Measurements from ENCODE around the gene INPP5D.

Gene INPP5D

DNA sequence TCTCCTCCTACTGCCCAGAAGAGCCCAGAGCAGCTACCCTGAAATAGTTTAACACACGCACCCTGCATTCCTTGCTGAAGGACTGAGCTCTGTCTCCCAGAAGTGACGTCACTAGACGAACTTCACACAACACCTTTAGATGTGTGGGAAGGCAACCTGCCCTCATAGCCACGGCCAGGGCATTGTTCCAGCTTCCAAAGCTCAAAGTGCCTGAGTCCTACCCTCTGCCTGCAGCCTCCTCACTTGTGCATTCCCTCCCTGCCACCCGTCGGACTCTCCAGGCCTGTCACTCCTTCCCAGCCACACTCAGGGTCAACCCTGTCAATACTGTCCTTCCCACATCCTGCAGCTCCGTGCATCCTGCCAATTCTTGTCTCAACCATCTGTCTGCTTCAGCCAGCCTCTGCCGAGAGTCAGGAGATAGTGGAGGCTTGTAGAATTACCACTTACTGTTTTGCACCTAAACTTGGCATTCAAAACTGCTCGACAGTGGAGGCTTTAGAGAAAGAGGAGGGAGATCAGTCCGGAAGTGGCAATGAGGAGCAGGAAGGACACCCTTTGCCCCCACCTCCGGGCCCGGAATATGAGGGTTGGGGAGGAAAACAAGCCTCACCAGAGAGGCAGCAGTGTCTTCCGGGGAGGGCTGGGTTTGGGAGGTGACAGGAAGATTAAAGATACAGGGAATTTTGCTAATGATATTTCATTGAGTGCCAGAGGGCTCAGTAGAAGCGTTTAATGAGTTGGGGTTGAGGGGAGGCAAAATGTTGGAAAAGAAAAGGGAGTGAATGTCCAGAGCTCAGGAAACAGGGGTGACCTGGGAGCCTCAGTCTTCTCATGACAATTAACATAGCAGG is 119.1 kb downstream of the INPP5D start:
- TF ChIP-seq TOX (CRISPR knock-in tag; IDR thresholded peaks at IDR 0.05; ENCODE audit: borderline replicate concordance) (no peak), ZNF565 (CRISPR knock-in tag; conservative IDR thresholded peaks at IDR 0.05; ENCODE audit: low read depth) (no peak), ZC3H10 (CRISPR knock-in tag; IDR thresholded peaks at IDR 0.05) (no peak), OSR1 (CRISPR knock-in tag; IDR thresholded peaks at IDR 0.05) (no peak), TCF4 (CRISPR knock-in tag; IDR thresholded peaks at IDR 0.05; ENCODE audit: borderline replicate concordance) (no peak), ARNTL (CRISPR knock-in tag; IDR thresholded peaks at IDR 0.05; ENCODE audit: borderline replicate concordance, low read depth) (no peak), SNAI2 (CRISPR knock-in tag; IDR thresholded peaks at IDR 0.05) (no peak), ISL1 (CRISPR knock-in tag; IDR thresholded peaks at IDR 0.05) (no peak), ZFP3 (CRISPR knock-in tag; IDR thresholded peaks at IDR 0.05) (no peak), BACH2 (CRISPR knock-in tag; IDR thresholded peaks at IDR 0.05; ENCODE audit: borderline replicate concordance) (no peak), ZNF8 (CRISPR knock-in tag; IDR thresholded peaks at IDR 0.05) (no peak), ESRRG (CRISPR knock-in tag; IDR thresholded peaks at IDR 0.05) (no peak), ZNF70 (CRISPR knock-in tag; IDR thresholded peaks at IDR 0.05) (no peak)
- TF ChIP-seq, protein P1, sequence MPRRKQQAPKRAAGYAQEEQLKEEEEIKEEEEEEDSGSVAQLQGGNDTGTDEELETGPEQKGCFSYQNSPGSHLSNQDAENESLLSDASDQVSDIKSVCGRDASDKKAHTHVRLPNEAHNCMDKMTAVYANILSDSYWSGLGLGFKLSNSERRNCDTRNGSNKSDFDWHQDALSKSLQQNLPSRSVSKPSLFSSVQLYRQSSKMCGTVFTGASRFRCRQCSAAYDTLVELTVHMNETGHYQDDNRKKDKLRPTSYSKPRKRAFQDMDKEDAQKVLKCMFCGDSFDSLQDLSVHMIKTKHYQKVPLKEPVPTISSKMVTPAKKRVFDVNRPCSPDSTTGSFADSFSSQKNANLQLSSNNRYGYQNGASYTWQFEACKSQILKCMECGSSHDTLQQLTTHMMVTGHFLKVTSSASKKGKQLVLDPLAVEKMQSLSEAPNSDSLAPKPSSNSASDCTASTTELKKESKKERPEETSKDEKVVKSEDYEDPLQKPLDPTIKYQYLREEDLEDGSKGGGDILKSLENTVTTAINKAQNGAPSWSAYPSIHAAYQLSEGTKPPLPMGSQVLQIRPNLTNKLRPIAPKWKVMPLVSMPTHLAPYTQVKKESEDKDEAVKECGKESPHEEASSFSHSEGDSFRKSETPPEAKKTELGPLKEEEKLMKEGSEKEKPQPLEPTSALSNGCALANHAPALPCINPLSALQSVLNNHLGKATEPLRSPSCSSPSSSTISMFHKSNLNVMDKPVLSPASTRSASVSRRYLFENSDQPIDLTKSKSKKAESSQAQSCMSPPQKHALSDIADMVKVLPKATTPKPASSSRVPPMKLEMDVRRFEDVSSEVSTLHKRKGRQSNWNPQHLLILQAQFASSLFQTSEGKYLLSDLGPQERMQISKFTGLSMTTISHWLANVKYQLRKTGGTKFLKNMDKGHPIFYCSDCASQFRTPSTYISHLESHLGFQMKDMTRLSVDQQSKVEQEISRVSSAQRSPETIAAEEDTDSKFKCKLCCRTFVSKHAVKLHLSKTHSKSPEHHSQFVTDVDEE (CRISPR knock-in tag; IDR thresholded peaks at IDR 0.05), result no peak
- TF ChIP-seq, protein P2, sequence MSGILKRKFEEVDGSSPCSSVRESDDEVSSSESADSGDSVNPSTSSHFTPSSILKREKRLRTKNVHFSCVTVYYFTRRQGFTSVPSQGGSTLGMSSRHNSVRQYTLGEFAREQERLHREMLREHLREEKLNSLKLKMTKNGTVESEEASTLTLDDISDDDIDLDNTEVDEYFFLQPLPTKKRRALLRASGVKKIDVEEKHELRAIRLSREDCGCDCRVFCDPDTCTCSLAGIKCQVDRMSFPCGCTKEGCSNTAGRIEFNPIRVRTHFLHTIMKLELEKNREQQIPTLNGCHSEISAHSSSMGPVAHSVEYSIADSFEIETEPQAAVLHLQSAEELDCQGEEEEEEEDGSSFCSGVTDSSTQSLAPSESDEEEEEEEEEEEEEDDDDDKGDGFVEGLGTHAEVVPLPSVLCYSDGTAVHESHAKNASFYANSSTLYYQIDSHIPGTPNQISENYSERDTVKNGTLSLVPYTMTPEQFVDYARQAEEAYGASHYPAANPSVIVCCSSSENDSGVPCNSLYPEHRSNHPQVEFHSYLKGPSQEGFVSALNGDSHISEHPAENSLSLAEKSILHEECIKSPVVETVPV (CRISPR knock-in tag; IDR thresholded peaks at IDR 0.05), result no peak
- no peak for ATAC-seq

DNA sequence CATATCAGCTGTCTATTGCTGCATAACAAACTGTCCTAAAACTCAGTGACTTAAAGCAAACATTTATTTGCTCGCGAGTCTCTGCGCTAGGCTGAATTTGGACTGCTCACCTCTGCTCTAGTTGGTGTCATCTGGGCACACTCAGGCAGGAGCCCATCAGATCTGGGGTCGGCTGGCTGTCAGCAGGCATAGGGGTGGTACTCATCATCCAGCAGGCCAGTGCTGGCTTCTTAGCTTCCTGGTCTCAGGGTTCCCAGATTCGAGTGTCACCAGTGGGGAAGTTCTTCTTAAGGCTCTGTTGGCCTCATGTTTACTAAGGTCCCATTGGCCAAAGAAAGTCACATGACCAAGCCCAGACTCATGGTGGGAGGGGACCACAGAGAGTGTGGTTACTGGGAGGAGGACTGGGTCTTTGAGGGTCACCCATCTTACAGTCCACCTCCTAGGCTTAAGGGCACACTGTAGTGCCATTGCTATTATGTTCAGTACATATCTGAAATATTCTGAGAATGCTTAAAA is 119.8 kb downstream of the INPP5D start:
- TF ChIP-seq, protein P3, sequence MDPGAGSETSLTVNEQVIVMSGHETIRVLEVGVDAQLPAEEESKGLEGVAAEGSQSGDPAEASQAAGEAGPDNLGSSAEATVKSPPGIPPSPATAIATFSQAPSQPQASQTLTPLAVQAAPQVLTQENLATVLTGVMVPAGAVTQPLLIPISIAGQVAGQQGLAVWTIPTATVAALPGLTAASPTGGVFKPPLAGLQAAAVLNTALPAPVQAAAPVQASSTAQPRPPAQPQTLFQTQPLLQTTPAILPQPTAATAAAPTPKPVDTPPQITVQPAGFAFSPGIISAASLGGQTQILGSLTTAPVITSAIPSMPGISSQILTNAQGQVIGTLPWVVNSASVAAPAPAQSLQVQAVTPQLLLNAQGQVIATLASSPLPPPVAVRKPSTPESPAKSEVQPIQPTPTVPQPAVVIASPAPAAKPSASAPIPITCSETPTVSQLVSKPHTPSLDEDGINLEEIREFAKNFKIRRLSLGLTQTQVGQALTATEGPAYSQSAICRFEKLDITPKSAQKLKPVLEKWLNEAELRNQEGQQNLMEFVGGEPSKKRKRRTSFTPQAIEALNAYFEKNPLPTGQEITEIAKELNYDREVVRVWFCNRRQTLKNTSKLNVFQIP (CRISPR knock-in tag; IDR thresholded peaks at IDR 0.05; ENCODE audit: borderline replicate concordance, low read depth), result no peak
- TF ChIP-seq TOX (CRISPR knock-in tag; IDR thresholded peaks at IDR 0.05; ENCODE audit: borderline replicate concordance), result no peak
- no peak for TF ChIP-seq GLIS3 (CRISPR knock-in tag; IDR thresholded peaks at IDR 0.05)
- TF ChIP-seq, protein P2 (CRISPR knock-in tag; IDR thresholded peaks at IDR 0.05), result no peak
- no peak for TF ChIP-seq ISL1 (CRISPR knock-in tag; IDR thresholded peaks at IDR 0.05)
- TF ChIP-seq ZFP3 (CRISPR knock-in tag; IDR thresholded peaks at IDR 0.05), result no peak
- no peak for TF ChIP-seq SNAI2 (CRISPR knock-in tag; IDR thresholded peaks at IDR 0.05)
- no peak for TF ChIP-seq ESRRG (CRISPR knock-in tag; IDR thresholded peaks at IDR 0.05)
- no peak for TF ChIP-seq ZC3H10 (CRISPR knock-in tag; IDR thresholded peaks at IDR 0.05)
- TF ChIP-seq CSDC2 (CRISPR knock-in tag; IDR thresholded peaks at IDR 0.05), result no peak

DNA sequence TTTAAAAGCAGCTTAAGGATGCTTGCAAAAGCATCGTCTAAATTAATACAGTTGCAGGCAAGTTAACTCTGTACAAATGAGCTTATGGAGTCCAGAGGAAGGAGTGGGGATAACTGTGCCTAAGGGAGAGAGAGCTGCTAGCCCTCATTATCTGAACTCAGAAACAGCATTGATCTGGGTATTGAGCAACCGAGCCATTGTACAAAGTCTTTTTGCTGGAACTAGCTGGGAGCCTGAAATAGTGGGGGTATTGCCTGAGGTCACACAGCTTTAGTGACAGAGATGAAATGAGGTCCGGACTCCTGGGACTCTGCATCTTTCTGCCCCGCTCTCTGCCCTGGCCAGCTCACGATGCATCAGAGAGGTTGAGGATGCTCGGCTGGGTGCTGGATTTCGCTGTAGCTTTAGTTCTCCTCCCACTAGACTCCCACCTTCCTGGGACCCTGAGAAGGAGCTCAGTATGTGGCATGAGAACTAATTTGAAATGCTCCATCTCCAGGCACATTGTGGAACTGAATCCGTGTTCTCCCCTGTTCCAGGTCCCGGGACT is 123.8 kb downstream of the INPP5D start:
- ATAC-seq, result no peak
- TF ChIP-seq TOX (CRISPR knock-in tag; IDR thresholded peaks at IDR 0.05; ENCODE audit: borderline replicate concordance), result no peak
- TF ChIP-seq, protein P1 (CRISPR knock-in tag; IDR thresholded peaks at IDR 0.05), result no peak
- no peak for TF ChIP-seq ZFP3 (CRISPR knock-in tag; IDR thresholded peaks at IDR 0.05)
- TF ChIP-seq, protein P4, sequence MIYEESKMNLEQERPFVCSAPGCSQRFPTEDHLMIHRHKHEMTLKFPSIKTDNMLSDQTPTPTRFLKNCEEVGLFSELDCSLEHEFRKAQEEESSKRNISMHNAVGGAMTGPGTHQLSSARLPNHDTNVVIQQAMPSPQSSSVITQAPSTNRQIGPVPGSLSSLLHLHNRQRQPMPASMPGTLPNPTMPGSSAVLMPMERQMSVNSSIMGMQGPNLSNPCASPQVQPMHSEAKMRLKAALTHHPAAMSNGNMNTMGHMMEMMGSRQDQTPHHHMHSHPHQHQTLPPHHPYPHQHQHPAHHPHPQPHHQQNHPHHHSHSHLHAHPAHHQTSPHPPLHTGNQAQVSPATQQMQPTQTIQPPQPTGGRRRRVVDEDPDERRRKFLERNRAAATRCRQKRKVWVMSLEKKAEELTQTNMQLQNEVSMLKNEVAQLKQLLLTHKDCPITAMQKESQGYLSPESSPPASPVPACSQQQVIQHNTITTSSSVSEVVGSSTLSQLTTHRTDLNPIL (CRISPR knock-in tag; IDR thresholded peaks at IDR 0.05; ENCODE audit: low read depth), result no peak
- no peak for TF ChIP-seq ARNTL (CRISPR knock-in tag; IDR thresholded peaks at IDR 0.05; ENCODE audit: borderline replicate concordance, low read depth)
- TF ChIP-seq, protein P5, sequence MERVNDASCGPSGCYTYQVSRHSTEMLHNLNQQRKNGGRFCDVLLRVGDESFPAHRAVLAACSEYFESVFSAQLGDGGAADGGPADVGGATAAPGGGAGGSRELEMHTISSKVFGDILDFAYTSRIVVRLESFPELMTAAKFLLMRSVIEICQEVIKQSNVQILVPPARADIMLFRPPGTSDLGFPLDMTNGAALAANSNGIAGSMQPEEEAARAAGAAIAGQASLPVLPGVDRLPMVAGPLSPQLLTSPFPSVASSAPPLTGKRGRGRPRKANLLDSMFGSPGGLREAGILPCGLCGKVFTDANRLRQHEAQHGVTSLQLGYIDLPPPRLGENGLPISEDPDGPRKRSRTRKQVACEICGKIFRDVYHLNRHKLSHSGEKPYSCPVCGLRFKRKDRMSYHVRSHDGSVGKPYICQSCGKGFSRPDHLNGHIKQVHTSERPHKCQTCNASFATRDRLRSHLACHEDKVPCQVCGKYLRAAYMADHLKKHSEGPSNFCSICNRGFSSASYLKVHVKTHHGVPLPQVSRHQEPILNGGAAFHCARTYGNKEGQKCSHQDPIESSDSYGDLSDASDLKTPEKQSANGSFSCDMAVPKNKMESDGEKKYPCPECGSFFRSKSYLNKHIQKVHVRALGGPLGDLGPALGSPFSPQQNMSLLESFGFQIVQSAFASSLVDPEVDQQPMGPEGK (CRISPR knock-in tag; IDR thresholded peaks at IDR 0.05; ENCODE audit: borderline replicate concordance), result no peak

More for the DNA sequence above, 119.8 kb downstream of the INPP5D start:
- ATAC-seq, result no peak

Data from SK-N-SH treated with all-trans-retinoic acid at 6 μM for 48 hours (cell line).